Activated CD8-positive, alpha-beta memory T cell treated with anti-CD3 and anti-CD28 coated beads, Interleukin-2, amount 10 ng/mL, durations not matched to agents 7 days and 5 days (primary cell): ENCODE results near the gene ADAM29. TPM values are rescaled to one million over a fixed set of nuclear protein-coding genes. Genes with fewer than 3 reads are reported as not detected.
"Not testable (repeated sequence)": the region's sequence is repeated elsewhere in the genome, so short reads cannot be mapped to it uniquely, and the experiment has no call there.

Experiments used
- ATAC-seq: fragments of 150-1000 bp; cut with Tn5 transposase; one replicate; pipeline ENCODE4 v1.10.0; 2021; ENCODE audit warnings: moderate library complexity
- CTCF ChIA-PET: fragments of 350-600 bp; sonication (Branson Sonifier 250); formaldehyde crosslinking; loops from one replicate; lab custom pipeline; 2021; ENCODE audit warnings: antibody characterized with exemption; lab: Charles Lee
- DNase-seq: peaks from one replicate; pipeline ENCODE4 v3.0.0-alpha.2; 2020
- H3K27ac Mint-ChIP-seq: one replicate; pipeline ENCODE4 v1.8.0; 2021; ENCODE audit warnings: mild to moderate bottlenecking, mixed read lengths
- H3K27me3 Mint-ChIP-seq: one replicate; pipeline ENCODE4 v1.8.0; 2021; ENCODE audit warnings: mixed read lengths
- H3K36me3 Mint-ChIP-seq: one replicate; pipeline ENCODE4 v1.8.0; 2021; ENCODE audit warnings: mild to moderate bottlenecking, mixed read lengths
- H3K4me1 Mint-ChIP-seq: one replicate; pipeline ENCODE4 v1.8.0; 2021; ENCODE audit warnings: mixed read lengths
- H3K4me3 Mint-ChIP-seq: one replicate; pipeline ENCODE4 v1.8.0; 2021; ENCODE audit warnings: mild to moderate bottlenecking, moderate library complexity, mixed read lengths
- H3K9me3 Mint-ChIP-seq: one replicate; pipeline ENCODE4 v1.8.0; 2022; ENCODE audit warnings: low read depth, mixed read lengths
- total RNA-seq, 2 experiments: library from RNA; stranded (reverse); gene quantifications; one replicate each; pipeline ENCODE4 v1.2.3, GENCODE V29; 2021

ADAM29 gene
- total RNA-seq, 2 experiments from 2014 or later, result not detected

DNA sequence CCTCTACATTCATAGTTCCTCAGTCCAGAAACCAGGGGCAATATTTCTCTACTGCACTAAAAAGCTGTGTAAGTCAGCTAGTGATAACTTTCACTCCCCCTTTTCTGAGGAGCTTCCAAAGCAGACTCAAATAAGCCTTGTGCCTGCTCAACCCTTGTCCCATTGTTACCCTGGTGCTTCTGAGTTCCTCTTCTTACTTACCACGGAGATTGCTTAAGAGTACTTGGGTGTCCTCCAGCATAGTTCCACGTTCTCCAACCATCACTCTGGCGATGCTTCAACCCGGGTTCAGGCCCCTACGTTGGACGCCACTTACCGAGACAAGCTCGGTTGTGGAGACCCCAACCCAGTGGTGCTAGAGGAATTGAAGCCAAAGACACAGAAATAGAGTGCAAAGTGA, 71.6 kb downstream of the ADAM29 start:
- H3K27ac Mint-ChIP-seq, result no peak overlapping the region
- no peak for ATAC-seq
- H3K36me3 Mint-ChIP-seq, result no peaks in the 10 kb centered on the region
- peaks cover 10% of the 10 kb centered on the region for H3K9me3 Mint-ChIP-seq
- H3K4me1 Mint-ChIP-seq, result no peaks in the 10 kb centered on the region
- H3K4me3 Mint-ChIP-seq, result no peak overlapping the region
- no peak for DNase-seq
- CTCF ChIA-PET, result no interaction called here
- no peaks in the 10 kb centered on the region for H3K27me3 Mint-ChIP-seq

DNA sequence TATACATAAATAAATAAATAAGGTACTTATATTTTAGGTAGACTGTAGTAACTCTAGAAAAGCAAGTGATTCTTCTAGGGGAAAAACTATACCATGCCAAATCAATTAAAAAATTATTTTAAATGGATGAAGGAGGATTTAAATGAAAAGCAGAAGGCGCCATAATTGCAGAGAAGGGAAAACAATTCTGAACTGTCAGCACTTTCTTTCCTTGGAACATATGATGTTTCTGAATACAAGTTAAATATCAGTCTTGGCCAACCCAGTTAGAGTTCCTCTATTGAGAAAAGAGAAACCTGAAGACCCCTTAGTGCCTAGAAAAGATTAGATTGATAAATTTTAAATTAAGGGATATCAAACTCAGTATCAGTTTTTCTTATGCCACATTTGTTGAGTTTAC, 75.8 kb downstream of the ADAM29 start:
- Mint-ChIP-seq H3K4me3 (no peak overlapping the region), H3K4me1 (no peaks in the 10 kb centered on the region), H3K27ac (no peak overlapping the region), H3K9me3 (peaks cover 7% of the 10 kb centered on the region), H3K36me3 (no peaks in the 10 kb centered on the region), H3K27me3 (no peaks in the 10 kb centered on the region)
- CTCF ChIA-PET, result no interaction called here
- ATAC-seq (no peak), DNase-seq (no peak)

DNA sequence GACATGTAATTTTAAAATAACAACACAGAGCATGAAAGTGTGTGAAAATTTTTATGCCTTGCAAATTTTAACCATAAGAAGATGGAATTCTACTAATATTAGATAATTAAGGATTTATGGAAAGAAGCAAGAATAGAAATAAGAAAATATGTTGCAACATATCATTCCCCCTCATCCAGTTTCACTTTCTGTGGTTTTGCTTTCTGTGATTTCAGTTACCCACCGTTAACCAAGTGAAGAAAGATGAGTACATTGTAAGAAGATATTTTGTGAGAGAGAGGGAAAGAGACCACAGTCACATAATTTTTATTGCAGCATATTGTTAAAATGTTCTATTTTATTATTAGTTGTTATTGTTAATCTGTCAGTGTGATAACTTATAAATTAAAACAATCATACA, 77.9 kb downstream of the ADAM29 start:
- no peaks in the 10 kb centered on the region for H3K4me1 Mint-ChIP-seq
- H3K27me3 Mint-ChIP-seq, result no peaks in the 10 kb centered on the region
- H3K36me3 Mint-ChIP-seq, result no peaks in the 10 kb centered on the region
- no peak overlapping the region for H3K4me3 Mint-ChIP-seq
- no peak overlapping the region for H3K27ac Mint-ChIP-seq
- CTCF ChIA-PET, result no interaction called here
- ATAC-seq (no peak), DNase-seq (no peak)
- peaks cover 5% of the 10 kb centered on the region for H3K9me3 Mint-ChIP-seq

DNA sequence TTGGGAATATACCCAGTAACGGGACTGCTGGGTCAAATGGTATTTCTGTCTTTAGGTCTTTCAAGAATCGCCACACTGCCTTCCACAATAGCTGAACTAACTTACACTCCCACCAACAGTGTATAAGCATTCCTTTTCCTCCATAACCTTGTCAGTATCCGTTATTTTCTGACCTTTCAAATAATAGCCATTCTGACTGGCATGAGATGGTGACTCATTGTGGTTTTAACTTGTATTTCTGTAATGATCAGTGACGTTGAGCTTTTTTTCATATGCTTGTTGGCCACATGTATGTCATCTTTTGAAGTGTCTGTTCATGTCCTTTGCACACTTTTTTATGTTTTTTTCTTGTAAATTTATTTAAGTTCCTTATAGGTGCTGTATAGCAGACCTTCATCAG, 81.2 kb downstream of the ADAM29 start:
- CTCF ChIA-PET, result no interaction called here
- no peak overlapping the region for H3K4me3 Mint-ChIP-seq
- no peak overlapping the region for H3K27ac Mint-ChIP-seq
- no peaks in the 10 kb centered on the region for H3K4me1 Mint-ChIP-seq
- H3K9me3 Mint-ChIP-seq, result peaks cover 3% of the 10 kb centered on the region
- ATAC-seq (no peak), DNase-seq (no peak)
- no peaks in the 10 kb centered on the region for H3K27me3 Mint-ChIP-seq
- H3K36me3 Mint-ChIP-seq, result no peaks in the 10 kb centered on the region

DNA sequence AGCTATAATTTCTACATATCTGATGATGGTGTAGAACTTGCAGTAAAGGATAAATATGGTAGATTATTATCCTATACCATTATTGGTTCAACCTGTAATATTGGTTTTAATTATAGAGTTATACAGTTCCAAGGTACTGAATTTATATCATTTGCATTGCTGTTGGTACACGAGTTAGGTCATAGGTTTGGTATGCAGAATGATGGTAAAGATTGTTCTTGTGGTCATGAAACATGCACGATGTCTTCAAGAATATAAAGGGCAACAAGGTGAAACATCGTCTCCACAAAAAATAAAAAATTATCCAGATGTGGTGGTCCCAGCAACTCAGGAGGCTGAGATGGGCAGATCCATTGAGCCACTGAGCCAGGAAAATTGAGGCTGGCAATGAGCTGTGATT, 99.6 kb downstream of the ADAM29 start:
- CTCF ChIA-PET, result no interaction called here
- Mint-ChIP-seq H3K27me3 (no peaks in the 10 kb centered on the region), H3K9me3 (peaks cover 13% of the 10 kb centered on the region), H3K36me3 (no peaks in the 10 kb centered on the region), H3K4me3 (no peak overlapping the region), H3K27ac (no peak overlapping the region), H3K4me1 (no peaks in the 10 kb centered on the region)
- no peak for DNase-seq
- ATAC-seq, result no peak

DNA sequence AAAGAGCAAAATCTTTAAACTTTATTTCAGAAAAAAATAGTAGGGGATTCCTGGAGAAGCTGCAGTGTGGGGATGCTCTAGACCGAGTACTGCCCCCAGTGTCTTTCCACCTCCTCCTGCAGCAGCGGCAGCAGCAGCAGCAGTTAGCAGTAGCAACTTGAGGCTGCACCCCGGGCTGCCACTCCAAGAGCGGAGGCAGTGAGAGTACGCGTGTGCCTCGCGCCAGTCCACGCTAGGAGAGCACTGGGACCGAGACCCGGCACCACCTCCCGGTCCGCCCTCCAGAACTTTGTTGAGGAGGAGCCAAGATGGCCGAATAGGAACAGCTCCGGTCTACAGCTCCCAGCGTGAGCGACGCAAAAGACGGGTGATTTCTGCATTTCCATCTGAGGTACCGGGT, 101.3 kb downstream of the ADAM29 start:
- H3K4me3 Mint-ChIP-seq, H3K27ac Mint-ChIP-seq, DNase-seq, H3K36me3 Mint-ChIP-seq, H3K4me1 Mint-ChIP-seq, ATAC-seq, H3K27me3 Mint-ChIP-seq, CTCF ChIA-PET: not testable (repeated sequence)
- peaks cover 13% of the 10 kb centered on the region for H3K9me3 Mint-ChIP-seq

Other genes starting within 250 kb of the ADAM29 start
- not detected for gene GLRA3, start 89.1 kb upstream of the ADAM29 start, total RNA-seq